ENCODE data around the gene RAD9A.

The RAD9A gene

GRCh38 chr11:67442504-67443404 lies 51.0 kb downstream of the RAD9A start:
- no peak for DNase-seq

GRCh38 chr11:67445515-67445914 lies 53.7 kb downstream of the RAD9A start:
- DNase-seq: no peak
